HL-60/S4 treated with retinoic acid at 250 ng/mL for 4 days and 3 days (cell line): ENCODE measurements around the gene RAB6D.
"Not testable (repeated sequence)": the region's sequence is repeated elsewhere in the genome, so short reads cannot be mapped to it uniquely, and the experiment has no call there.

ENCODE experiments used
- in situ Hi-C: fragments of 300-500 bp; cut with MboI; formaldehyde crosslinking; loops from 2 replicates; pipeline ENCODE4 v1.7.0; 2022; ENCODE audit warnings: low sequenced_read_pairs

Gene RAB6D

GRCh38 chr2:131366643-131367042, 2.7 kb upstream of the RAB6D start:
- in situ Hi-C loops: no loop called here

- in situ Hi-C loops: no loop called here
These were observed 1.5 kb upstream of the RAB6D start for GRCh38 chr2:131365452-131365851.

GRCh38 chr2:131363213-131363612, 755 bp downstream of the RAB6D start:
- in situ Hi-C loops: not testable (repeated sequence)

- in situ Hi-C loops: not testable (repeated sequence)
These were observed 2.2 kb downstream of the RAB6D start for GRCh38 chr2:131361773-131362172.

- in situ Hi-C loops: not testable (repeated sequence)
These were observed 10.7 kb downstream of the RAB6D start for GRCh38 chr2:131353167-131353697.

GRCh38 chr2:131349021-131349420, 14.9 kb downstream of the RAB6D start:
- in situ Hi-C loops: no loop called here

GRCh38 chr2:131347035-131347434, 16.9 kb downstream of the RAB6D start:
- in situ Hi-C loops: not testable (repeated sequence)

GRCh38 chr2:131339307-131339706, 24.7 kb downstream of the RAB6D start:
- in situ Hi-C loops: not testable (repeated sequence)

GRCh38 chr2:131335319-131335718, 28.6 kb downstream of the RAB6D start:
- in situ Hi-C loops: not testable (repeated sequence)

GRCh38 chr2:131332709-131333108, 31.3 kb downstream of the RAB6D start:
- in situ Hi-C loops: not testable (repeated sequence)

GRCh38 chr2:131331000-131331399, 33.0 kb downstream of the RAB6D start:
- in situ Hi-C loops: not testable (repeated sequence)

GRCh38 chr2:131322209-131322608, 41.8 kb downstream of the RAB6D start:
- in situ Hi-C loops: no loop called here

GRCh38 chr2:131321344-131321743, 42.6 kb downstream of the RAB6D start:
- in situ Hi-C loops: not testable (repeated sequence)

GRCh38 chr2:131311001-131311400, 53.0 kb downstream of the RAB6D start:
- in situ Hi-C loops: not testable (repeated sequence)
